GM18907 (cell line): ENCODE data around the gene DNAJB2.
"Not testable (repeated sequence)": the region's sequence is repeated elsewhere in the genome, so short reads cannot be mapped to it uniquely, and the experiment has no call there.

Experiments used
- ATAC-seq: cut with Tn5 transposase; IDR thresholded peaks from one replicate; pipeline ENCODE4 v1.9.1; 2021; ENCODE audit warnings: mild to moderate bottlenecking, moderate library complexity; ENCODE audit not compliant: unreplicated experiment

Gene DNAJB2

DNA sequence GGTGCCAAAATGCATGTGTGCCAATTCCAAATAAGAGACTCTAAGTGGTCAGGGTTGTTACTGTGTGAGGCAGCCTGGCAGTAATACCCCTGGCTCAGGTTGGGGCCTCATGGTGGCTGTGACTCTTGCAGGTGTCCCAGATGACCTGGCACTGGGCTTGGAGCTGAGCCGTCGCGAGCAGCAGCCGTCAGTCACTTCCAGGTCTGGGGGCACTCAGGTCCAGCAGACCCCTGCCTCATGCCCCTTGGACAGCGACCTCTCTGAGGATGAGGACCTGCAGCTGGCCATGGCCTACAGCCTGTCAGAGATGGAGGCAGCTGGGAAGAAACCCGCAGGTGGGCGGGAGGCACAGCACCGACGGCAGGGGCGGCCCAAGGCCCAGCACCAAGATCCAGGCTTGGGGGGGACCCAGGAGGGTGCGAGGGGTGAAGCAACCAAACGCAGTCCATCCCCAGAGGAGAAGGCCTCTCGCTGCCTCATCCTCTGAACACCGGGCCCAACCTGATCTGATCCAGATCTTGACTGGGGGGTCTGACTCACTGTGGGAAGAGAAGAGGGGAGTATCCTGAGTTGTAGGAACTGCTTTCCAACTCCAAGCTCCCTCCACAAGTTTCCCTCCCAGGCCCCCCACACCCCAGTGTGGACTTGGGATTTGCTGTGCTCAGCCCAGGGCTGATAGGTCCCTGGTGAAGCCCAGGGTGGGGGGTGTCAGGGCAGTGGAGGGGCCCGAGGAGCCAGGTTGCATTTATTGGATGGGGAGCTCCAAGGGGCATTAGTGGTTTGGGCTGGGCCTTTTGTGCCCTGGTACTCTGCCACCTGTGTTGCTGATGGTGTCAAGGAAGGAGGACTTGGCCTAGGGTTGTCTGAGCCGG lies 5.6 kb downstream of the DNAJB2 start:
- no peak for ATAC-seq

GRCh38 chr2:219285373-219285735 lies 6.2 kb downstream of the DNAJB2 start:
- no peak for ATAC-seq

DNA sequence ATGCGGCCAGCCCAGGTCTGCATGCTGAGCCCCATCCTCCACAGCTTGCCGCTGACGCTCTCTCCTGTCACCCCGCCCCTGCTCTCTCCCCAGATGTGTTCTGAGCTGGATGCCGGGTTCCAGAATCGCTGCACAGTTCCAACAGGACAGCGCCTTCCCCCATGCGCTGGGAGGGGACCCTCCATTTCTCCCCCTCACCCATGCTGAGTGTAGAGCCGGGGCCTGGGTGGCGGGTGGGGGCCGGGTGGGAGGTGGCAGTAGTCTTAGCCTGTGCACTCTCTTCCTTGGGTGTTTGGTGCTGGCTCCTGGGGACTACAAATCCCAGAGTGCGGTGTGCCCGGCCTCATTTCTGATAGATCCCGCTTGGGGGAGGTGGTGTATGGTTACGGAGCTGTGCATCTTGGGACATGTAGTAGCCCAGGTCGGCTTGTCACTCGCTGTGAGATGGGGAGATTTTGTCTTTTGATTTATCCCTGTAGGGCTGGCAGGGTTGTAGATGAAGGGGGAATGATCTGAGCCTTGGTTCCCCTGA lies 6.8 kb downstream of the DNAJB2 start:
- no peak for ATAC-seq

GRCh38 chr2:219286436-219287115 lies 7.4 kb downstream of the DNAJB2 start:
- ATAC-seq, result no peak

- ATAC-seq, result not testable (repeated sequence)
Observed at GRCh38 chr2:219287116-219287440, 7.9 kb downstream of the DNAJB2 start.

DNA sequence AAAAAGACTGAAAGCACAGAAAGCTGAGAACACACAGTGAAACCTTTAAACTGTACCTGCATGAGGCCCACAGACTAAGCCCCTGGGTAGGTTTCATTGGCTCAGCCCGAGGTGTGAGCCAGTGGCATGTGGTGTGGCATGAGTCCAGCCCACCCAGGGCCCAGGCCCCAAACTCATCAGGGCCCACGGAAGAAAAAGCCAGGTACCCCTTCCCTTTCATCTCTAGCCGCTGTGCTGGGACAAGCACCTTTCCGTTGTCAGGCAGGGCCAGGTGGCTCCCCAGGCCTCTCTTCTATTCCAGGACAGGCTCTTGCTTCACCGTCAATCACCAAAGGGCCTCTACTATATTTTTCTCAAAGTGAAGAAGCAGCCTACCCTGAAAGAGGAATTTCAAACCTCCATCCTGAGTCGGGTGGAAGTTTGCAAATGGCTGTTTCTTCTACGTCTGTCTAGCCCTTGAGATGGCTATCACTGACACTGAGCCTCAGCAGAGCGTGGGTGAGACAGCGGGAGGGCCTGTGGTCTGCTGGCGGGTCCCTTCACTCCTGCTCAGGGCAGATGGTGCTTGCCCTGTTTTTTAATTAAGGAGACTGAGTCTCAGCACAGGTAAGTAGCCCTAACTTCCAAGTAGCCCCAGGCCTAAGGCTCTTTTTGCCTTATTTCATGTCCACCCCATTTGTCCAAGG lies 8.6 kb downstream of the DNAJB2 start:
- ATAC-seq, result no peak

- no peak for ATAC-seq
Observed at GRCh38 chr2:219289195-219289536, 10.0 kb downstream of the DNAJB2 start.

DNA sequence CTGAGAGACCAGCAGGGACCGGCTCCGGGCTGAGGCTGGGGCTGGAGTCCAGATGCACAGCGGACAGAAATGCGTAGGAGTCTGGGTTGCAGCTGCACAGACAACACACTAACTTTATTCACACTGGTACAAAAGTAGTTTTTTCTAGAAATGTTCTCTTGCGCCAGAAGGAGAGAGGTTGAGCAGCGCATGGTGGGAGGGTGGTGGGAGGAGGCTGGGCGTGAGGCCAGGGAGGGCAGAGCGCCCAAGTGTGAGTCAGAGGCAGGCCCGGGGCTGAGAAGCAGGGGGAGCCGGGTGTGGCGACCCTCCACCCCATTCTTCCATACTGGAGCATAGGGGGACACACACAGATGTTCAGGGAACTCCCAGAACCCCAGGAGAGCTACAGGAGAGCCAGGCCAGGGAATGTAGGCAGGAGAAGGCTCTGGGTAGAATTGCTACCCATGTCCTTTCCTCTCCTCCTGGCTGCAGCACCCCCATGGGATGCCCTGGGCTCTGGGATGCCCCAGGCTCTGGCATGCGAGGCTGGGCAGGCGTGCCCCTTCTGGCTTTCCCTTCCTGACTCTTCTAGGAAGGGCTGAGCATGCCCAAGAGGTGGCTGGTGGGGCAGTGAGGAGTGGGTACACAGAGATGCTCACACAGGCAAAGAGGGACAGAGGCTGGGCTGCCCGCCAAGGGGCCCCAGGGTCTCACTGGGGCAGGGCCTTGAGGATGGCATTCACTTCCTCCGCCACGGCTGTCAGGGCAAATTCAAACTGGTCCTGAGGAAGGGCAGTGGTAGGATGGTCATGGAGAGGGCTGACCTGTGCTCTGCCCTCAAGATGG lies 10.6 kb downstream of the DNAJB2 start:
- no peak for ATAC-seq

GRCh38 chr2:219290381-219291171 lies 11.4 kb downstream of the DNAJB2 start:
- no peak for ATAC-seq

GRCh38 chr2:219291394-219291793 lies 12.2 kb downstream of the DNAJB2 start:
- no peak for ATAC-seq

DNA sequence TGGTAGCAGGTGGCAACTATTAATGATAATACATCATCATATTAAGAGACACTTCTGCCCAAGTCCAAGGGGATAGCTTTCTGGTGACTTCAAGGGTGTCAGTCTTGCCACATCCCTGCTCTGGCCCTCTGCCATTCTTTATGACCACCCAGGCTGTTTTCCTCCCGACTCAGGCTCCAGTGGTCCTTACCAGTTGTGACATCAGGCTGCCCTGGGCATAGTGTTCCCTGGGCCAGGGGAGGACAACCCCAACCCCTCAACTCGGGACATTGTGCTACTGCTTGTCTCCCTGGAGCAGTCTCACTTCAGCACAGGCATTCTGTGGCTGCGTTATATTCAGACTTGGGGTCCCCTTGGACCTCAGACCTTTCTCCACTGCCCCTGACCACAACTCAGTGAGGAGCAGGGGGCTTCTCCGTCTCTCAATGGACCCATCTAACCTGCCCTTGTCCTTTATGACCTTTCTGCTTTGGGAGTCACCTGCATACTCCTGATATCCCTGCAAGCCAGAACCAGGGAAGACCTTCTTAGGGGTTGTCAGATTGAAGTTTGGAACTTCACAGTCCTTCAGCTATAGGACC lies 12.8 kb downstream of the DNAJB2 start:
- ATAC-seq, result no peak

DNA sequence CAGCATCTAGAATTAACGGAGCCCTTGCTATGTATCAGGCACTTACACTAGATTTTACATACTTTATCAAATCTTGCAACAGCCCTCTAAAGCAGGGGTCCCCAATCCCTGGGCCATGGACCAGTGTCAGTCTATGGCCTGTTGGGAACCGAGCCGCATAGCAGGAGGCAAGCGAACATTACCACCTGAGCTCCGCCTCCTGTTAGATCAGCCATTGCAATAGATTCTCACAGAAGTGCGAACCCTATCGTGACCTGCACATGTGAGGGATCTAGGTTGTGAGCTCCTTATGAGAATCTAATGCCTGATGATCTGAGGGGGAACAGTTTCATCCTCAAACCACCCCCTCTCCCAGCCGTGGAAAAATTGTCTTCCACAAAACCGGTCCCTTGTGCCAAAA lies 13.4 kb downstream of the DNAJB2 start:
- no peak for ATAC-seq

GRCh38 chr2:219293736-219294231 lies 14.6 kb downstream of the DNAJB2 start:
- ATAC-seq, result no peak

GRCh38 chr2:219294356-219295351 lies 15.5 kb downstream of the DNAJB2 start:
- peak; percentile 93 for ATAC-seq

DNA sequence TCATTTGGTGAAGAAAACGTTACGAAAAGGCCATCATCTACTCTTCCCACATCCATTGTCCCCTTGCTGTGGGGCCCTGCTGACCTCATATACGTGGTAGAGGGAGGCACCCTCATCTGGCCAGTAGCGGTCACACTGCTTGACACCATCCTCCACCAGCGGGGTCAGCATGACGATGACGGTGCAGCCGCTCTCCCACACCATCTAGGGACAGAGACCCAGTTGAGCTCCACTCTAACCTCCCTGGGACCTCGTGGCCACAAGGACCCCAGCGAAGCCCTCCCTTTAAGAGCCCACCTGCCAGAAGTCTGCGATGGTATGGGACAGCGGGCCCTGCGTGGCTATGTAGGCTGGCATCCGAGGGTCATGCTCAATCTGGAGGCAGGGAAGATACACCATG lies 17.0 kb downstream of the DNAJB2 start:
- ATAC-seq, result no peak

DNA sequence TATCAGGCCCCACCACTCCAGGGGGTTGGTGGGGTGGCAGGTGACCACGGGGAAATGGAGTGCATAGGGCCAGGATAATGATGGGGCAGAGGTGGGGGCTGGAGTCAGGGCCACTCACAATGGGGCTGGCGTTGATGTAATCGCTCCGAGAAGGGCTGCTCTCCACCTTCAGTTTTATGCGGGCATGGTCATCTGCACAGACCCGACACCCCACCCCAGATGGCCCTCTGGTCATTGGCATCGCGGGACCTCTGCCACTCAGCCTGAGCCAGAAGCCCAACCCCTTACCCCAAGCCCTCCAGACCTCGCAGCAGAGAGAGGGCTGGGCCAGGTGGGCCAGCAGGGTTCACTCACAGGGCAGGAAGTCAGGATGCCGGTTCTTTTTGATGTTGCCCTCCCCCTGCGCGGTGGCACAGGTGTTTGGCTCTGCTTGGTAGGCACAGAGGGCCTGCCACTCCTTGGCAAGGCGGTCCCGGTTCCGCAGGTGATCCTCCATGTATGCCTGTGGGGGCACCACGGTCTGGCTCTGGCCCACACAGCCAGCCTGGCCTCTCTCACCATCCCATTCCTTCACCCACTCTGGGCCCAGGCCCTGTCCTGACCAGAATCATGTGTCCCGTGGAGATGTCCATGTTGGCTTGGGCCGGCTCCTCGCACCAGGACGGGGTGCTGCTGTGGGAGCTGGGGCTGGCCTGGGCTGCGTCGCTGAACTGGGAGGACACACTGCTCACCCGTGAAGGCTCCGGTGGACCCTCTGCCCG lies 17.6 kb downstream of the DNAJB2 start:
- ATAC-seq, result no peak

DNA sequence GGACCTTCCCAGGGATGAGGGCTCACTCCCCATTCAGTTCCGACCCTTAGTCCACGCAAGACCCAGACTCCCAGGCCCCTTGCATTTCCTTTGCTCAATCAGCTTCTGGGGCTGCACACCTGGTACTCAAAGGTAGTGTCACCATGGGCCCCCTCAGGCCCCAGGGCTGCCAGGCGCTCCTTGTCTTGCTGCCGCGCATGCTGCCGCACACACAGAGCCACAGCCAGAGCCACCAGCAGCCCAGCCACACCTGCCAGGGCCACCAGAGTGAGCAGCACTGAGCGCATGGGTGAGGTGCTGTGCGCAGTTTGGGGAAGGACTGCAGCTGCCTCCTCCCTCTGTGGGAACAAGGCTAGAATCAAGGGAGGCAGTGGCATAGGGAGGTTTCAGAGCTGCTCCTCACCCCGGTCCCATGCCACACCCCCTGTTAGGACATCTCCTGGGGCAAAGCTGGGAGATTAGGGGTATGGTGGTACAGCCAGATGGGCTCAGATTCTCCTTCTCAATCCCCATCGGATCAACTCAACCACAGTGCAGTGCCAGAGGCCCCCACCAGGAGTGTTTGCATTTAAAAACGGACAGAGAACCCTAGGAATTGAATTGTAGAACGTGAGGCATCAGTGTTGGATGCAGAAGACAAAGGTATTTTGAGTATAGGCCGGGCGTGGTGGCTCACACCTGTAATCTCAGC lies 18.7 kb downstream of the DNAJB2 start:
- no peak for ATAC-seq
